Measurements from ENCODE around the gene ERMP1. TPM values are rescaled to one million over a fixed set of nuclear protein-coding genes. Genes with fewer than 3 reads are reported as not detected.

ERMP1 gene
- total RNA-seq, 2 experiments from 2014 or later: 14.7 to 15.9 TPM

- Mint-ChIP-seq H3K27me3 (no peaks in the 10 kb centered on the region), H3K4me3 (no peak overlapping the region), H3K4me1 (ENCODE audit: low read depth) (peaks cover 30% of the 10 kb centered on the region), H3K9me3 (no peaks in the 10 kb centered on the region), H3K27ac (no peak overlapping the region), H3K36me3 (ENCODE audit: low read depth) (peaks cover 46% of the 10 kb centered on the region)
- ATAC-seq (no peak), DNase-seq (no peak)
- ChIA-PET POLR2A (no interaction called here), CTCF (interaction anchor here (0.9 kb wide), 1 partner anchor 15 kb away, joined by 3 read pairs; no protein-coding TSS in a partner anchor)
- intact Hi-C loops (cut with micrococcal nuclease): no loop called here
- TF ChIP-seq CTCF (IDR thresholded peaks at IDR 0.05): no peak
Measured at GRCh38 chr9:5760338-5760737, 72.6 kb downstream of the ERMP1 start.

- no peak for ATAC-seq
- ChIA-PET CTCF (no interaction called here), POLR2A (interaction anchor here (0.7 to 1.3 kb wide), 2 partner anchors 7 to 258 kb away, joined by 3 read pairs; partner anchors contain the start of gene RANBP6)
- H3K4me3 Mint-ChIP-seq: no peak overlapping the region
- intact Hi-C loops (cut with micrococcal nuclease): no loop called here
- H3K9me3 Mint-ChIP-seq: no peaks in the 10 kb centered on the region
- no peak for DNase-seq
- H3K4me1 Mint-ChIP-seq (ENCODE audit: low read depth): peaks cover 12% of the 10 kb centered on the region
- no peak for TF ChIP-seq CTCF (IDR thresholded peaks at IDR 0.05)
- no peak overlapping the region for H3K27ac Mint-ChIP-seq
- H3K36me3 Mint-ChIP-seq (ENCODE audit: low read depth): peaks cover 23% of the 10 kb centered on the region
- no peaks in the 10 kb centered on the region for H3K27me3 Mint-ChIP-seq
Measured at GRCh38 chr9:5756633-5757032, 76.3 kb downstream of the ERMP1 start.

- Mint-ChIP-seq H3K9me3 (peaks cover 2% of the 10 kb centered on the region), H3K4me3 (no peak overlapping the region), H3K36me3 (ENCODE audit: low read depth) (peaks cover 28% of the 10 kb centered on the region), H3K27ac (no peak overlapping the region), H3K4me1 (ENCODE audit: low read depth) (peaks cover 20% of the 10 kb centered on the region), H3K27me3 (no peaks in the 10 kb centered on the region)
- ATAC-seq (no peak), DNase-seq (no peak)
- intact Hi-C loops (cut with micrococcal nuclease): no loop called here
- CTCF ChIA-PET: no interaction called here
- no peak for TF ChIP-seq CTCF (IDR thresholded peaks at IDR 0.05)
- POLR2A ChIA-PET: no interaction called here
Measured at GRCh38 chr9:5750569-5750968, 82.3 kb downstream of the ERMP1 start.

- POLR2A ChIA-PET: interaction anchor here (0.6 to 1.0 kb wide), 2 partner anchors 7 to 25 kb away, joined by 3 read pairs; no protein-coding TSS in a partner anchor
- H3K4me3 Mint-ChIP-seq: no peak overlapping the region
- intact Hi-C loops (cut with micrococcal nuclease): no loop called here
Measured at GRCh38 chr9:5749306-5749705, 83.6 kb downstream of the ERMP1 start.

GRCh38 chr9:5748438-5748837 is 84.5 kb downstream of the ERMP1 start:
- H3K36me3 Mint-ChIP-seq (ENCODE audit: low read depth): peaks cover 32% of the 10 kb centered on the region
- POLR2A ChIA-PET: no interaction called here
- CTCF ChIA-PET: interaction anchor here (0.7 to 1.3 kb wide), 3 partner anchors 15 to 228 kb away, joined by 3 to 4 read pairs (median 3); no protein-coding TSS in a partner anchor
- peaks cover 20% of the 10 kb centered on the region for H3K4me1 Mint-ChIP-seq (ENCODE audit: low read depth)
- no peaks in the 10 kb centered on the region for H3K27me3 Mint-ChIP-seq
- no peak overlapping the region for H3K4me3 Mint-ChIP-seq
- TF ChIP-seq CTCF (IDR thresholded peaks at IDR 0.05): no peak
- peaks cover 2% of the 10 kb centered on the region for H3K9me3 Mint-ChIP-seq
- ATAC-seq: peak; percentile 34
- no peak for DNase-seq
- no peak overlapping the region for H3K27ac Mint-ChIP-seq
- intact Hi-C loops (cut with micrococcal nuclease): no loop called here

More at GRCh38 chr9:5749306-5749705, 83.6 kb downstream of the ERMP1 start:
- Mint-ChIP-seq H3K4me1 (ENCODE audit: low read depth) (peaks cover 20% of the 10 kb centered on the region), H3K36me3 (ENCODE audit: low read depth) (peaks cover 32% of the 10 kb centered on the region), H3K9me3 (peaks cover 2% of the 10 kb centered on the region), H3K27ac (peak overlapping the region; percentile 8), H3K27me3 (no peaks in the 10 kb centered on the region)
- DNase-seq (no peak), ATAC-seq (no peak)
- TF ChIP-seq CTCF (IDR thresholded peaks at IDR 0.05): no peak
- CTCF ChIA-PET: no interaction called here
